Peyer's patch (tissue), 4 donors: ENCODE data around the gene RGMB. TPM values are rescaled to one million over a fixed set of nuclear protein-coding genes. Genes with fewer than 3 reads are reported as not detected.
A peak's percentile ranks its signal among the peaks of the same experiment; 100 is the strongest.

Source experiments
- DNase-seq, 3 donors: peaks; one replicate each; pipeline ENCODE4 v3.0.0-alpha.2; 2017 to 2019
- H3K27ac ChIP-seq, 4 donors: fragments of 200-600 bp; sonication (generic); one replicate each; pipeline ENCODE4 v1.5.1; 2016 to 2019
- H3K27me3 ChIP-seq, 2 donors: fragments of 200-600 bp; sonication (generic); one replicate each; pipeline ENCODE4 v1.5.1; 2019
- H3K36me3 ChIP-seq, 3 donors: fragments of 200-600 bp; sonication (generic); one replicate each; pipeline ENCODE4 v1.5.1; 2016 to 2019
- H3K4me1 ChIP-seq, 4 donors: fragments of 200-600 bp; sonication (generic); one replicate each; pipeline ENCODE4 v1.5.1; 2016 to 2019
- H3K4me3 ChIP-seq, 4 donors: fragments of 200-600 bp; sonication (generic); 1 replicate in 3 of 4; 2 replicates in 1 of 4; pipeline ENCODE4 v1.5.1; 2016 to 2019; ENCODE audit warnings: mild to moderate bottlenecking in 1 of 4
- H3K9me3 ChIP-seq, 4 donors: fragments of 200-600 bp; sonication (generic); one replicate each; pipeline ENCODE4 v1.5.1; 2016 to 2019; ENCODE audit warnings: mild to moderate bottlenecking in 1 of 4
- POLR2A ChIP-seq, 2 donors: fragments of 450-650 bp; IDR thresholded peaks; one replicate each; pipeline ENCODE4 v1.5.1; 2017; ENCODE audit warnings: antibody characterized with exemption in 2 of 2, mild to moderate bottlenecking in 2 of 2, moderate library complexity in 2 of 2
- total RNA-seq, 4 donors: library from RNA; depleted of rRNA; stranded (reverse); fragments of >200 nt; gene quantifications; one replicate each; pipeline ENCODE4 v1.1.0, GENCODE V29; 2016
- TF ChIP-seq, protein P1 (sequence below), 6 experiments: fragments of 450-650 bp in 4 of 6; fragments of 200-600 bp in 2 of 6; sonication (generic) in 1 of 6; IDR thresholded peaks; one replicate each; pipeline ENCODE4 v1.5.1; 2017 to 2019; ENCODE audit warnings: antibody characterized with exemption in 6 of 6, mild to moderate bottlenecking in 3 of 6, moderate library complexity in 1 of 6

Gene RGMB
- total RNA-seq, 4 donors from 2014 or later: 55.0 to 298 (median 138) TPM

DNA sequence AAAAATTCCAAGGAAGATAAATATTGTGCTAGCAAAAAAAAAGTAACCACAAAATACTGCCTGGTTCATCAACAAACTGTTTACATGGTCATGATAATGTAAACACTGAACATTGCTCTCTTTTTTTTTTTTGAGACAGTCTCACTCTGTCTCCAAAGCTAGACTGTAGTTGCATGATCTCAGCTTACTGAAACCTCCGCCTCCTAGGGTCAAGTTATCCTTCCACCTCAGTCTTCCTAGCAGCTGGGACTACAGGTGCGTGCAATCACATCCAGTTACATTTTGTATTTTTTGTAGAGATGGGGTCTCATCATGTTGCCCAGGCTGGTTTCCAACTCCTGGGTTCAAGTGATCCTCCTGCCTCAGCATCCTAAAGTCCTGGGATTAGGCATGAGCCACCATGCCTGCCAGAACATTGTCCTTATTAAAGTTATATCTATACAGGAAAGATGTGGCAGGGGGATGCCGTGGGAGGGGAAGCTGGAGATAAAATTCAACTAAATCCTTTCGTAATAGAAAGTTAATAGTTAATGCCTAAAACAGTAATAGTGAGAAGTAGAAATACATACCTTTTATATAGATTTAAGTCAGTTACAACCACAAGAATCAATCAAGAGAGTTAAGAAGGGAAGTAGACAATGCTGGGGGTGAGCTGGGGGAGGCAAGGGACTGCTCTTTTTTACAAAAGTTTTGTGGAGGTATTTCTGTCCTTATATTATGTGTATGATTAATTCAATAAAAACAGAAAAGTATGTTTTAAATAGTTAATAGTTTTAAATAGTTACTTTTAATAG lies 52.3 kb downstream of the RGMB start:
- no peaks in the 10 kb centered on the region for H3K4me1 ChIP-seq
- no peak for DNase-seq
- no peaks in the 10 kb centered on the region for H3K36me3 ChIP-seq
- no peak overlapping the region for H3K4me3 ChIP-seq
- H3K27me3 ChIP-seq: no peaks in the 10 kb centered on the region
- no peaks in the 10 kb centered on the region for H3K9me3 ChIP-seq
- H3K27ac ChIP-seq: no peak overlapping the region
- TF ChIP-seq POLR2A (IDR thresholded peaks at IDR 0.05): no peak
- TF ChIP-seq, protein P1, sequence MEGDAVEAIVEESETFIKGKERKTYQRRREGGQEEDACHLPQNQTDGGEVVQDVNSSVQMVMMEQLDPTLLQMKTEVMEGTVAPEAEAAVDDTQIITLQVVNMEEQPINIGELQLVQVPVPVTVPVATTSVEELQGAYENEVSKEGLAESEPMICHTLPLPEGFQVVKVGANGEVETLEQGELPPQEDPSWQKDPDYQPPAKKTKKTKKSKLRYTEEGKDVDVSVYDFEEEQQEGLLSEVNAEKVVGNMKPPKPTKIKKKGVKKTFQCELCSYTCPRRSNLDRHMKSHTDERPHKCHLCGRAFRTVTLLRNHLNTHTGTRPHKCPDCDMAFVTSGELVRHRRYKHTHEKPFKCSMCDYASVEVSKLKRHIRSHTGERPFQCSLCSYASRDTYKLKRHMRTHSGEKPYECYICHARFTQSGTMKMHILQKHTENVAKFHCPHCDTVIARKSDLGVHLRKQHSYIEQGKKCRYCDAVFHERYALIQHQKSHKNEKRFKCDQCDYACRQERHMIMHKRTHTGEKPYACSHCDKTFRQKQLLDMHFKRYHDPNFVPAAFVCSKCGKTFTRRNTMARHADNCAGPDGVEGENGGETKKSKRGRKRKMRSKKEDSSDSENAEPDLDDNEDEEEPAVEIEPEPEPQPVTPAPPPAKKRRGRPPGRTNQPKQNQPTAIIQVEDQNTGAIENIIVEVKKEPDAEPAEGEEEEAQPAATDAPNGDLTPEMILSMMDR (IDR thresholded peaks at IDR 0.05): no peak

DNA sequence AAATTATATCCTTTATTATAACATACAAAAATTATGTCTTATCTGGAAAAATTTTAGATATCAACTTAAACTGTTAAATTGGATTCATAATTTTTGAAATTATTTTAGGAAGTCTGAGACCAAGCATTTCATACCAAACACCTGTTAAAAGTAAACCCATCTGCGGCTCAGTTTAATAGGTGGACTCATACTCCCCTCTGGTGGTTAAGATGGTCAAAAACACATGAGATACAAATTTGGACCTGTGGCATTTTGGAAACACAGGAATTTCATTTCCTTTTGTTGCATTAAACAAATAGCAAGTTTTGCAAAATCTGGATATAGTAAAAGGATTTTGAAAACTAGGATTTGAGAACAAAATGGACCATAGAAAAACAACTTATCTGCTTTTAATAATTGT lies 53.7 kb downstream of the RGMB start:
- TF ChIP-seq, protein P1 (IDR thresholded peaks at IDR 0.05): peak in 4 of 6 experiments; percentile 37 to 65 (median 58)
- TF ChIP-seq POLR2A (IDR thresholded peaks at IDR 0.05): no peak
- H3K27ac ChIP-seq: no peak overlapping the region
- H3K27me3 ChIP-seq: no peaks in the 10 kb centered on the region
- no peak overlapping the region for H3K4me3 ChIP-seq
- no peaks in the 10 kb centered on the region for H3K4me1 ChIP-seq
- DNase-seq: no peak
- no peaks in the 10 kb centered on the region for H3K9me3 ChIP-seq
- no peaks in the 10 kb centered on the region for H3K36me3 ChIP-seq

DNA sequence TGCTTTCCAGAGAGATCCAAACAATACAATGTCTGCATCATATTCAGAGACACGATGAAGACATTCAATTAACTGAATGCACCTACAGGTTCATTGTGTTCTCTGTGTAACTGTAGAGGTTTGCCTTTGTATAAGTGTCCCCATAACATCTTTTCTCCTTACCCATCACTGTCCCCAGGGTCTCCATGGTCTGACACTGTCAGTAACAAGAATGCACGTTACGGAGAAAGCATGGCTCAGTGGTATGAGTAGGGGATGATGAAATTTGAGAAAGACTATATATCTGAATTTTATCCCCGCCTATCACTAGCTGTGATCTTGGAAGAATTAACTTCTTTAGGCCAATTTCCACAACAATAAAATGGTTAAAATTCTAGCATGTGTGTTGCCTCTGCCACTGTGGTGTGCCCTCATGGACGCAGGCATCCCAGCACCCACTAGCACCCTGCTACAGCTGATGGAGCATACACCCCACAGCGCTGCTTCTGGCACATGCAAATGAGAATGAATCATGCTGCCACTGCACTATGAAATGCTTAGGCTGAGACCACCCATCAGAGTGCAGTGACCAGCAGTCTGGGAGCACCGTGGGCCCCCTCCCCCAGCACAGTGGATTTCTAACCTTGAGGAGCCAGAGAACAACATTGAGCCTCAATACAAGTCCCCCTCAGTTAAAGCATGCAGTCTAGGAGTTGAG lies 54.3 kb downstream of the RGMB start:
- Histone ChIP-seq H3K36me3 (no peaks in the 10 kb centered on the region), H3K4me1 (no peaks in the 10 kb centered on the region), H3K9me3 (no peaks in the 10 kb centered on the region), H3K27me3 (no peaks in the 10 kb centered on the region), H3K27ac (no peak overlapping the region), H3K4me3 (no peak overlapping the region)
- TF ChIP-seq, protein P1 (IDR thresholded peaks at IDR 0.05): no peak
- no peak for TF ChIP-seq POLR2A (IDR thresholded peaks at IDR 0.05)
- DNase-seq: no peak

DNA sequence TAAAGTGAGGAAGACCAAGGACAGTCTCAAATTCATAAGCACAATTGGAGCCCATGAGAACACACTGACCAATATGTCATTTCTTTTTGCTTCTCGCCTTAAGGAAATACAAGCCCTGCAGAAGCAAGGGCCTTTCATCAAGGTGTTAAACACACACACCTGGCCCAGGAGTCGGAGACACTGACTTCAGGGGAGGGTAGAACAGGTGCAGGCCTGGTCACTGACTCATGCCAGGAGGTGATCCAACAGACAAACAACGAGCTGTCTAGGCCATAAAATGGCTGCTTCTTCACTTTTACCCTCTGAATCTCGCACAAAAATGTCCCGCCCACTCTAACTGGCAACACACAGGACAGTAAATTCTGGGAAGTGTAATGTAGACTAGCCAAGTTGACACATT lies 62.7 kb downstream of the RGMB start:
- Histone ChIP-seq H3K9me3 (no peaks in the 10 kb centered on the region), H3K27me3 (no peaks in the 10 kb centered on the region), H3K4me1 (no peaks in the 10 kb centered on the region), H3K36me3 (no peaks in the 10 kb centered on the region), H3K27ac (no peak overlapping the region), H3K4me3 (no peak overlapping the region)
- DNase-seq: no peak
- no peak for TF ChIP-seq POLR2A (IDR thresholded peaks at IDR 0.05)
- TF ChIP-seq, protein P1 (IDR thresholded peaks at IDR 0.05): no peak

DNA sequence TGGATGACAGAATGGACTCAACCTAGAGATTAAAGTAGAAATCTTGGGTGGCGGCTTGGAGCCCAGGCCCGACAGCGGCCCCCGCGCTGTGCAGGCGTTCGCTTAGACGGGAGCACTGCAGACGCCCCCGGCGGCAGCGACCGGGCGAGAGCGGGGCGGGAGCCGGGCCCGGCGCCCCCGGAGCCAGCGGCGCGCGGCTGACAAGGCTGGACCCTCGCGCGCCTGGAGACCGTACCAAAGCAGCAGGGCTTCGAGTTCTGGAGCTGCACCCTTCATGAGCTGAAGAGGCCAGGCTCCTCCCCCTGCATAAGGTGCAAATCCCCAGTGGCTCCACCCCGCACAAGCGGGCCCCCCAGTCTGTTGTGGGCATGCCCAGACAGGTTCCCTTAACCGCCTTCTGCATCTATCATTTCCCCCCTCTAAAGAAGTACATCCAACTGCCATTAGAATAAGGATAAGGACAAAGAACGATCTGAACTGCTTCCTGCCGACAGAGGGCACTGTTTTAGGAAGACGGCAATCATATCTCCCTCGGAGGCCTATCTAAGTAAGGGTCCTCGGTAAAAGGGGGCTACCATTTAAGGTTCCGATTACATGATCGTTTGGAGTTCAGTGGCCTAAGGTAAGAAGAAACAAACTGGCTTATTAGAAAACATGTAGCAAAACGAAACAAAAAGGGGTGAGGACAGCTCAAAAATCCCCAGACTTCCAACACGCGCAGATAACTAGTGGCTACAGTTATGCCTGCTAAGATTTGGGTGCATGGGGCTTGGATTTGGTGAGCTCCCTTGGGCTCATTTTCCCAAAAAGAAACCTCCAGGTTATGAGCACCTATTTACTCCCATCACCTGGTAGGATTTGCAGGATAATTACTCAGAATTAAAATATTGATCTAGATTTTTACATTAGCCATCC lies 66.3 kb downstream of the RGMB start:
- Histone ChIP-seq H3K4me3 (peak overlapping the region in 2 of 4 donors; percentile 26 to 27), H3K36me3 (no peaks in the 10 kb centered on the region), H3K27ac (no peak overlapping the region), H3K9me3 (no peaks in the 10 kb centered on the region), H3K27me3 (no peaks in the 10 kb centered on the region), H3K4me1 (no peaks in the 10 kb centered on the region)
- DNase-seq: no peak
- no peak for TF ChIP-seq POLR2A (IDR thresholded peaks at IDR 0.05)
- TF ChIP-seq, protein P1 (IDR thresholded peaks at IDR 0.05): peak in 4 of 6 experiments; percentile 29 to 40 (median 34)
